MM.1S (cell line): ENCODE data around the gene CDH22.

Source experiments
- EZH2 ChIP-seq: fragments of 300-600 bp; sonication (generic); optimal IDR thresholded peaks from 2 replicates; pipeline ENCODE3; 2017; ENCODE audit warnings: low read depth, mild to moderate bottlenecking, antibody characterized with exemption, low read length, mixed read lengths
- TF ChIP-seq, protein P1 (sequence below): fragments of 300-600 bp; sonication (generic); IDR thresholded peaks from 2 replicates; pipeline ENCODE4 v1.5.1; 2016; ENCODE audit warnings: antibody characterized with exemption, low read length, mixed read lengths

DNA sequence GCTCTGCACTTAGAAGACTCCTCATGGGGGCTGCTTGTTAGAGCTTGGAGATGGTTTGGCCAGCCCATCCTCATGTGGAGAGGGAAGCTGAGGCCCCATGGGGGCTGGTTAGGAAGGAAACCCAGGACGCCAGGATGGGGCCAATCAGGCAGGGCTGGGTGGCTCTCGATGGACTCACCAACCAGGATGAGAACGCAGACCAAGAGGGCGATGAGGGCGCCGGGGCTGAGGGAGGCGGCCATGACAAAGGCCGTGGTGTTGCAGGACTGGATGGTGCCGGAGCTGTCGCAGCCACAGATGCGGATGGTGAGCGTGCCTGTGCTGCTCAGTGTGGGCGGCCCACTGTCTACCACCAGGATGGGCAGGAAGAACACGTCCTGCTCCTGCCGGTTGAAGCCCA lies 130.5 kb downstream of the CDH22 start:
- TF ChIP-seq, protein P1, sequence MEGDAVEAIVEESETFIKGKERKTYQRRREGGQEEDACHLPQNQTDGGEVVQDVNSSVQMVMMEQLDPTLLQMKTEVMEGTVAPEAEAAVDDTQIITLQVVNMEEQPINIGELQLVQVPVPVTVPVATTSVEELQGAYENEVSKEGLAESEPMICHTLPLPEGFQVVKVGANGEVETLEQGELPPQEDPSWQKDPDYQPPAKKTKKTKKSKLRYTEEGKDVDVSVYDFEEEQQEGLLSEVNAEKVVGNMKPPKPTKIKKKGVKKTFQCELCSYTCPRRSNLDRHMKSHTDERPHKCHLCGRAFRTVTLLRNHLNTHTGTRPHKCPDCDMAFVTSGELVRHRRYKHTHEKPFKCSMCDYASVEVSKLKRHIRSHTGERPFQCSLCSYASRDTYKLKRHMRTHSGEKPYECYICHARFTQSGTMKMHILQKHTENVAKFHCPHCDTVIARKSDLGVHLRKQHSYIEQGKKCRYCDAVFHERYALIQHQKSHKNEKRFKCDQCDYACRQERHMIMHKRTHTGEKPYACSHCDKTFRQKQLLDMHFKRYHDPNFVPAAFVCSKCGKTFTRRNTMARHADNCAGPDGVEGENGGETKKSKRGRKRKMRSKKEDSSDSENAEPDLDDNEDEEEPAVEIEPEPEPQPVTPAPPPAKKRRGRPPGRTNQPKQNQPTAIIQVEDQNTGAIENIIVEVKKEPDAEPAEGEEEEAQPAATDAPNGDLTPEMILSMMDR, result no peak
- no peak for TF ChIP-seq EZH2
